ENCODE measurements around the gene OPN3.

OPN3 gene

DNA sequence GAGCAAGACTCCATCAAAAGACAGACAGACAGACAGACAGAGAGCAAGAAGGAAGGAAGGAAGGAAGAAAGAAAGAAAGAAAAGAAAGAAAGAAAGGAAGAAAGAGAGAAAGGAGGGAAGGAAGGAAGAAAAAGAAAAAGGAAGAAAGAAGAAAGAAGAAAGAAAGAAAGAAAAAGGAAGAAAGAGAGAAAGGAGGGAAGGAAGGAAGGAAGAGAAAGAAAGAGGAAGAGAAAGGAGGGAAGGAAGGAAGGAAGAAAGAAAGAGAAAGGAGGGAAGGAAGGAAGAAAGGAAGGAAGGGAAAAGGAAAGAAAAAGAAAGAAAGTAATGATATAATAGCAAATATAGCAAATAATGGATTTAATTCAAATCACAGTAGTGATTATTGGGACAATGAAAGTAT is 32.7 kb downstream of the OPN3 start:
- ChIA-PET CTCF (no interaction called here), POLR2A (no interaction called here)
- TF ChIP-seq TARDBP (IDR thresholded peaks at IDR 0.05) (no peak), FOXM1 (IDR thresholded peaks at IDR 0.05; ENCODE audit: borderline replicate concordance) (no peak), SUZ12 (IDR thresholded peaks at IDR 0.05) (no peak), BHLHE40 (IDR thresholded peaks at IDR 0.05; ENCODE audit: borderline replicate concordance) (no peak), SP1 (IDR thresholded peaks at IDR 0.05) (no peak), LEF1 (IDR thresholded peaks at IDR 0.05; ENCODE audit: borderline replicate concordance) (no peak), HDGF (IDR thresholded peaks at IDR 0.05; ENCODE audit: borderline replicate concordance) (no peak), CTBP1 (IDR thresholded peaks at IDR 0.05; ENCODE audit: borderline replicate concordance) (no peak), FOXA1 (IDR thresholded peaks at IDR 0.05) (no peak), ELF4 (IDR thresholded peaks at IDR 0.05) (no peak), NFRKB (IDR thresholded peaks at IDR 0.05) (no peak), ARNT (IDR thresholded peaks at IDR 0.05) (no peak), ZNF384 (IDR thresholded peaks at IDR 0.05) (no peak), L3MBTL2 (conservative IDR thresholded peaks at IDR 0.05) (no peak), FOXK2 (IDR thresholded peaks at IDR 0.05) (no peak)
- TF ChIP-seq, protein P1, sequence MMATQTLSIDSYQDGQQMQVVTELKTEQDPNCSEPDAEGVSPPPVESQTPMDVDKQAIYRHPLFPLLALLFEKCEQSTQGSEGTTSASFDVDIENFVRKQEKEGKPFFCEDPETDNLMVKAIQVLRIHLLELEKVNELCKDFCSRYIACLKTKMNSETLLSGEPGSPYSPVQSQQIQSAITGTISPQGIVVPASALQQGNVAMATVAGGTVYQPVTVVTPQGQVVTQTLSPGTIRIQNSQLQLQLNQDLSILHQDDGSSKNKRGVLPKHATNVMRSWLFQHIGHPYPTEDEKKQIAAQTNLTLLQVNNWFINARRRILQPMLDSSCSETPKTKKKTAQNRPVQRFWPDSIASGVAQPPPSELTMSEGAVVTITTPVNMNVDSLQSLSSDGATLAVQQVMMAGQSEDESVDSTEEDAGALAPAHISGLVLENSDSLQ (IDR thresholded peaks at IDR 0.05), result no peak
- no peak for DNase-seq (ENCODE audit: extremely low spot score)

GRCh38 chr1:241606544-241606943 is 33.6 kb downstream of the OPN3 start:
- TF ChIP-seq, protein P1 (IDR thresholded peaks at IDR 0.05), result no peak
- TF ChIP-seq BHLHE40 (IDR thresholded peaks at IDR 0.05; ENCODE audit: borderline replicate concordance), result no peak
- TF ChIP-seq ARNT (IDR thresholded peaks at IDR 0.05), result no peak
- TF ChIP-seq L3MBTL2 (conservative IDR thresholded peaks at IDR 0.05), result no peak
- no peak for TF ChIP-seq ZNF384 (IDR thresholded peaks at IDR 0.05)
- no peak for TF ChIP-seq NFRKB (IDR thresholded peaks at IDR 0.05)
- no peak for TF ChIP-seq TARDBP (IDR thresholded peaks at IDR 0.05)
- DNase-seq (ENCODE audit: extremely low spot score), result no peak
- ChIA-PET POLR2A (no interaction called here), CTCF (interaction anchor here (0.5 kb wide), 1 partner anchor 106 kb away, joined by 4 read pairs; no protein-coding TSS in a partner anchor)

- TF ChIP-seq FOXA1 (IDR thresholded peaks at IDR 0.05), result no peak
- TF ChIP-seq TARDBP (IDR thresholded peaks at IDR 0.05), result no peak
- TF ChIP-seq ZNF384 (IDR thresholded peaks at IDR 0.05), result no peak
- ChIA-PET POLR2A (no interaction called here), CTCF (no interaction called here)
- DNase-seq (ENCODE audit: extremely low spot score), result peak; percentile 31
Measured at GRCh38 chr1:241605146-241605805, 34.9 kb downstream of the OPN3 start.

GRCh38 chr1:241603731-241604245 is 36.4 kb downstream of the OPN3 start:
- POLR2A ChIA-PET, result no interaction called here
- TF ChIP-seq BHLHE40 (IDR thresholded peaks at IDR 0.05; ENCODE audit: borderline replicate concordance), result no peak
- TF ChIP-seq, protein P1 (IDR thresholded peaks at IDR 0.05), result no peak
- TF ChIP-seq ZNF384 (IDR thresholded peaks at IDR 0.05), result no peak
- TF ChIP-seq LEF1 (IDR thresholded peaks at IDR 0.05; ENCODE audit: borderline replicate concordance), result no peak
- TF ChIP-seq NFRKB (IDR thresholded peaks at IDR 0.05), result no peak
- TF ChIP-seq FOXM1 (IDR thresholded peaks at IDR 0.05; ENCODE audit: borderline replicate concordance), result no peak
- no peak for TF ChIP-seq ARNT (IDR thresholded peaks at IDR 0.05)
- TF ChIP-seq CTBP1 (IDR thresholded peaks at IDR 0.05; ENCODE audit: borderline replicate concordance), result no peak
- TF ChIP-seq TARDBP (IDR thresholded peaks at IDR 0.05), result no peak
- no peak for TF ChIP-seq FOXK2 (IDR thresholded peaks at IDR 0.05)
- TF ChIP-seq L3MBTL2 (conservative IDR thresholded peaks at IDR 0.05), result no peak
- no peak for TF ChIP-seq ELF4 (IDR thresholded peaks at IDR 0.05)
- CTCF ChIA-PET, result no interaction called here
- DNase-seq (ENCODE audit: extremely low spot score), result no peak

DNA sequence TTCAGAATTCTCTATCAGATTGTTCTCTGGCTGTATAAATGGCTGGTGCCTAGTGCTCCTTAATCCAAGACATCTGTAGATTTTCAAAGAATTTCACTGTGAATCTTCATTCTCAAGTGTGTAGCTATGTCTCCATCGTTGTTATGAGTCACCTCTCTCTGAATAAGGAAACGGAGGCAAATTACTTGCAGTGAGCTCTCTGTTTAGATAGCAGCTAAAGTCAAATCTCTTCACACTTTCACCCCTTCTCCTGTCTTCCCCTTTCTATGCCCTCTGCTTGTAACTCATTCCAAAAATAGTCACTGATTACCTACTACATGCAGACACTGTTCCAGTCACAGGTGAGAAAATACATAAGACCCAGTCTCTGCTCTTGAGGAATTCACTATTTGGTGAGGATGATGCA is 39.7 kb downstream of the OPN3 start:
- ChIA-PET CTCF (no interaction called here), POLR2A (no interaction called here)
- DNase-seq (ENCODE audit: extremely low spot score), result no peak
- no peak for TF ChIP-seq L3MBTL2 (conservative IDR thresholded peaks at IDR 0.05)
- no peak for TF ChIP-seq TARDBP (IDR thresholded peaks at IDR 0.05)
- no peak for TF ChIP-seq ARNT (IDR thresholded peaks at IDR 0.05)
- TF ChIP-seq CTBP1 (IDR thresholded peaks at IDR 0.05; ENCODE audit: borderline replicate concordance), result no peak
- TF ChIP-seq FOXK2 (IDR thresholded peaks at IDR 0.05), result no peak
- no peak for TF ChIP-seq SP1 (IDR thresholded peaks at IDR 0.05)
- TF ChIP-seq, protein P1 (IDR thresholded peaks at IDR 0.05), result no peak
- no peak for TF ChIP-seq FOXM1 (IDR thresholded peaks at IDR 0.05; ENCODE audit: borderline replicate concordance)
- TF ChIP-seq ELF4 (IDR thresholded peaks at IDR 0.05), result no peak
- no peak for TF ChIP-seq FOXA1 (IDR thresholded peaks at IDR 0.05)
- no peak for TF ChIP-seq ZNF384 (IDR thresholded peaks at IDR 0.05)
- no peak for TF ChIP-seq LEF1 (IDR thresholded peaks at IDR 0.05; ENCODE audit: borderline replicate concordance)
- no peak for TF ChIP-seq SUZ12 (IDR thresholded peaks at IDR 0.05)
- no peak for TF ChIP-seq BHLHE40 (IDR thresholded peaks at IDR 0.05; ENCODE audit: borderline replicate concordance)
- TF ChIP-seq NFRKB (IDR thresholded peaks at IDR 0.05), result no peak
- no peak for TF ChIP-seq HDGF (IDR thresholded peaks at IDR 0.05; ENCODE audit: borderline replicate concordance)

GRCh38 chr1:241598249-241598648 is 41.9 kb downstream of the OPN3 start:
- CTCF ChIA-PET, result no interaction called here
- TF ChIP-seq CTBP1 (IDR thresholded peaks at IDR 0.05; ENCODE audit: borderline replicate concordance), result no peak
- no peak for TF ChIP-seq TARDBP (IDR thresholded peaks at IDR 0.05)
- no peak for TF ChIP-seq LEF1 (IDR thresholded peaks at IDR 0.05; ENCODE audit: borderline replicate concordance)
- DNase-seq (ENCODE audit: extremely low spot score), result no peak
- POLR2A ChIA-PET, result no interaction called here

Data from HEK293T (cell line).